ENCODE results near the gene NLE1.
"Not testable (repeated sequence)": the region's sequence is repeated elsewhere in the genome, so short reads cannot be mapped to it uniquely, and the experiment has no call there.

Gene NLE1

GRCh38 chr17:35141681-35142466 is at the start of gene NLE1:
Gene NLE1, minus strand, starts transcription at chr17:35142303. Its CDS starts 28 bp downstream, at chr17:35142275.
- no peak for FAIRE-seq

DNA sequence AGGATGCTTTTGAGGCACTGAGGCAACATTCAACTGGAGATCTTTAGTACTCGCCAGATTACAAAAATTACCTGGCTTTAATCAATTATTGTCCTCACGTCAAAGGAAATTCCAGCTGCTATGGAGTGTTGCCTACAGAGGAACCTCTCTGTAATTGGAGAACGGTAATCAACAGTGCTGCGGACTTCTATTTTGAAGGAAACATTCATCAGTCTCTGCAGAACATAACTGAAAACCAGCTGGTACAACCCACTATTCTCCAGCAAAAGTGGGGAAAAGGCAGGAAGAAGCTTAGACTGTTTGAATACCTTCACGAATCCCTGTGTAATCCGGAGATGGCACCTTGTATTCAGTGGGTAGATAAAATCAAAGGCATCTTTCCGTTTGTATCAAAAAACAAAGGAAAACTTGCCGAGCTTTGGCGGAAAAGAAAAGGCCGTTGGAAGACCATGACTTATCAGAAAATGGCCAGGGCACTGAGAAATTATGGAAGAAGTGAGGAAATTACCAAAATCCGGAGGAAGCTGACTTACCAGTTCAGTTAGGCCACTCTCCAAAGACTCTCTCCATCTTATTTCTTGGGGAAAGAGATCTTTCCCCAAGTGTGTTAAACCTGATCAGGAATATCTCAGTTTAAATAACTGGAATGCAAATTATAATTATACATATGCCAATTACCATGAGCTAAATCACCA is 49.0 kb upstream of the NLE1 start:
- no peak for FAIRE-seq

- no peak for FAIRE-seq
Measured at GRCh38 chr17:35189291-35189690, 47.2 kb upstream of the NLE1 start.

DNA sequence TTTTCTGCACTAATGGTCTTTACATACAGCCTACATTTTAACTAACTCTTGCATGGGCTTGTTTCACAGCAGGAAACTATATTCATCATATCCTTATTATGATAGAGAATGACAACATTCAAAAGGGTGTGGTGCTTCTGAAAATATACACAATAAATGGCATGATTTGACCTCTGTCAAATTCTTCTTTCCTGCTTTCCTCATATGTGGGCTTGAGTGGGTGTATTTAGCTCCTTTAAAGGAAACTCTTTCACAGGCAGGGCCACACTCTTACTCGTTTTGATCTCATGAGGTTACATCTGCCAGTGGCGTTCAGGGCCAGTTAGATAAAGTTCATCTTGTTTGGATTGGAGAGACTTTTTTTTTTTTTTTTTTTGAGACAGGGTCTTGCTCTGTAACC is 46.0 kb upstream of the NLE1 start:
- FAIRE-seq: no peak

DNA sequence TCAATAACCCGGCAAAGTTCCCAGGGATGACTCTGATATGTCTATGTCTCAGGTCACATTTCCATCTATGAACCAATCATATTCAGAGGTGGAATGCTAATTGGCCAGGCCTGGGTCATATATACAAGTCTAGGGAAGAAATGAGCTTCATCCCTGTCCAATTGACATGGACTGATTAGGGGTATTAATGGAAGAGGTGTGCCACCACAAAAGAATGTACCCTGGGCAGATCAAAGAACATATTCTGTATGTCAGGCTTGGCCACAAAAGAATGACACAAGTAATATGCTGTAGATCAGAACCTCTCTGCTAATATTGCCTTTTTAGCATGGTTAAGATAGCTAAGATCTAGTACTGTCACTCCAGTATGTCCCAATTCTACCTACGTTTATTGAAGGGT is 45.4 kb upstream of the NLE1 start:
- FAIRE-seq: no peak

GRCh38 chr17:35185849-35186248 is 43.7 kb upstream of the NLE1 start:
- no peak for FAIRE-seq

GRCh38 chr17:35184274-35184673 is 42.2 kb upstream of the NLE1 start:
- FAIRE-seq: no peak

GRCh38 chr17:35183332-35183731 is 41.2 kb upstream of the NLE1 start:
- no peak for FAIRE-seq

GRCh38 chr17:35179379-35179778 is 37.3 kb upstream of the NLE1 start:
- not testable (repeated sequence) for FAIRE-seq

DNA sequence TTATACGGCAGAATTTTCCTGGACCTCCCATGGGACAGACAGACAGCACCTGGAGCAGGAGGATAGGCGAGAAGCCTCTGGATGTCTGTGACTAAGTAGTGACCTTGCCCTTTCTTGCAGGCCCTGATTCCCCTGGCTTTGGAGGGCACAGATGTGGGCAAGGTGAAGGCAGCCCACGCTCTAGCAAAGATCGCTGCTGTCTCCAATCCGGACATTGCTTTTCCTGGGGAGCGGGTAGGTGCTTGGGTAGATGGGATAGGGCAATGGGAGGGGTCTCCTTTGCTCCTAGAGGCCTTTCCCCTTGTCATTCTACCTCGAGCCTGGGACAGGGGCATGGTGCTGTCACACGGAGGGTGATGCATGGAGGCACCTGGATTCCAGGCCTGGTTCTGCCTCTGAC is 34.8 kb upstream of the NLE1 start:
- FAIRE-seq: no peak

- FAIRE-seq: no peak
Measured at GRCh38 chr17:35175638-35176415, 33.7 kb upstream of the NLE1 start.

DNA sequence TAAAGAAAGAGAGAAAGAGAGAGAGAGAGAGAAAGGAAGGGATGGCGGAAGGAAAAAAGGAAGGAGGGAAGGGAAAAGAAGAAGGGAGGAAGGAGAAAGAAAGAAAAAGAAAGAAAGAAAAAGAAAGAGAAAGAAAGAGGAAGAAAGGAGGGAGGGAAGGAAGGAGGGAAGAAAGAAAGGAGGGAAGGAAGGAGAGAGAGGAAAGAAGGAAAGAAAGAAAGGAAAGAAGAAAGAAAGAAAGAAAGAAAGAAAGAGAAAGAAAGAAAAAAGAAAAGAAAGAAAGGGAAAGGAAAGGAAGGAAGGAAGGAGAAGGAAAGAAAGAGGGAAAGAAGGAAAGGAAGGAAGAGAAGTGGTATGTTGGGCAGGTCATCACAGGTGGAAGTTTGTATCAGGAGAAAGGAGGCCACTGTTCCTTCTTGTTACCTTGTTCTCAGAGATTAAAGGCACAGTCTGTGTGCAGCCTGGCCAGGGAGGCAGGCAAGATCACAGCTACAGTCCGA is 32.8 kb upstream of the NLE1 start:
- no peak for FAIRE-seq

GRCh38 chr17:35172321-35172720 is 30.2 kb upstream of the NLE1 start:
- FAIRE-seq: not testable (repeated sequence)

DNA sequence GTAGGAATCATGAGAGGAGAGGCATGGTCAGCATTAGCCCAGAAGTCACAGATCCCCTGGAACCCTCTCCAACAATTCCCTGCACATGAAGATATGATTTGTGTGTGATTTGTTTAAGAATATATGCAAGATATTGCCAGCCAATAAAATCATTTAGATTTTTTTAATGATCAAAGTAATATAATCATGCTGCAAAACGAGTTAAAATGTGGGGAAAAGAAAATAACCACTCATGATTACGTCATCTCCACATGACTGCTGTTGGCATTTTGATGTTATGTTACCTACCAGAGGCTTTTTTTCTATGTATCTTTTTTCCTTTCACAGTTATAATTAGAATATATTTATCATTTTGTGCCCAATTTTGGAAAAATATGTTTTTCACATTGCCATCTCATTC is 29.7 kb upstream of the NLE1 start:
- no peak for FAIRE-seq

DNA sequence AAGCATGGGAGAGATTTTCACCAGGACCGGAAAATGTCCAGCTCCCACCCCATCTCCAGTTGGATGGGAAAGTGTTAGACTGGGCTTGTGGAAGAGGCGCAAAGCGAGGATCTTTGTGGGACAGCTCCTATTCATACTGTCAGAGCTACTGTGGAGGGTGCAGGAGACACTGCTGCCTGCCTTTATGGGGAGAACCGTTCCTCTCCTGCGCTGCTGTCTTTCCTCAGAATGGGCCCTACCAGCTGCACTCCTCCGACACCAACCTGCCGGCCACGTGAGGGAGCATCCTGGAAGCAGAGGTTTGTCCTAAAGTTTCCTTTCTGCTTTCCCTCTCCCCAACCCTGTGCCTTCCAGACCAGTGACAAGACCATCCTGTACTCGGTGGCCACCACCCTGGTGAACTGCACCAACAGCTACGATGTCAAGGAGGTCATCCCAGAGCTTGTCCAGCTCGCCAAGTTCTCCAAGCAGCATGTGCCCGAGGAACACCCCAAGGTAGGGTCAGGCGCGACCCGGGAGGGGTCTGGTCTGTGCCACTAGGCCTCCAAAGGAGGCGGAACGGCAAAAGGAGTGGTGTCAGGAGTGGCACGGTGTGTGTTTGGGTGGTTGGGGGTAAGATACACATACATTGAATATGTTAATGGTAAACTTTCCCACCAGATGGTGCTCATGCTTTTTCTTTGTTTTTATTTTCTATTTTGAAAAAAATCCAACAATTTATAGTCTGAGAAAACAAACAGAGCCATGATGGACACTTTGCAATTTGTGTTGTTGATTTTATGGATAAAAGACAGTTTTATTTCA is 29.1 kb upstream of the NLE1 start:
- FAIRE-seq: no peak

DNA sequence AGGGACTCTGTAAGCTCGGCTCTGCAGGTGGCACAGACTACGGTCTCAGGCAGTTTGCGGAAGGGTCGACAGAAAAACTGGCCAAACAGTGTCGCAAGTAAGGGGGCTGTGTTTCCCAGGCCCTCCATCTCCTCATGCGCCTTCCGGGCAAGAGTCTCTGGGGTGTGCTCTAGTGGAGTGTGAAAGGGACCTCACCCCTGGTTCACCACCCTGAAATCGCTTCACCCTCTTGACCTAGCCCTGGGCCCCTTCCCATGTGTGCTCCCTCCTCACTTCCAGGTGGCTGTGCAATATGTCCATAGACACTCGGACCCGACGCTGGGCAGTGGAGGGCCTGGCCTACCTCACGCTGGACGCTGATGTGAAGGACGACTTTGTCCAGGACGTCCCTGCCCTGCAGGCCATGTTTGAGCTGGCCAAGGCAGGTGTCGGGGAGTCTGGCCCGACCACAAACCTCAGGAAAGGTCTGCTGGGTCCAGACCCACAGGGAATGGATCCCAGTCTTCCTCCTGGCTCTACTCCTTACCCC is 27.8 kb upstream of the NLE1 start:
- FAIRE-seq: no peak

GRCh38 chr17:35167666-35168065 is 25.6 kb upstream of the NLE1 start:
- FAIRE-seq: no peak

DNA sequence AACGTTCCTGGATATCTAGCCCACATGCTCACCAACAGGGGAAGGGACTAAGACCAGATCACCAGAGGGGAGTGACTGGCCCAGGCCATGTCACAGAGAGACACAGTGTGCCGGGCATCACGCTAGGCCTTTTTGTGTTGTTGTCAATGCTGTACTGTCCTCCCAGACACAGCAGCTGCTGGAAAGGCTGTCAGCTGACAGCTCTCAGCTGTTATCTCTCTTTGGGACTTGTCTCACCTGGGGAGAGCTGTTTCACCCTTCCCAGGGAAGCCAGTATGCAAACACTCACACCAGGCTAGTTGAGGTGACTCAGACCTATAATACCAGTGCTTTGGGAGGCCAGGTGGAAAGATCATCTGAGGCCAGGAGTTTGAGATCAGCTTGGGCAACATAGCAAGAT is 24.9 kb upstream of the NLE1 start:
- FAIRE-seq: no peak

DNA sequence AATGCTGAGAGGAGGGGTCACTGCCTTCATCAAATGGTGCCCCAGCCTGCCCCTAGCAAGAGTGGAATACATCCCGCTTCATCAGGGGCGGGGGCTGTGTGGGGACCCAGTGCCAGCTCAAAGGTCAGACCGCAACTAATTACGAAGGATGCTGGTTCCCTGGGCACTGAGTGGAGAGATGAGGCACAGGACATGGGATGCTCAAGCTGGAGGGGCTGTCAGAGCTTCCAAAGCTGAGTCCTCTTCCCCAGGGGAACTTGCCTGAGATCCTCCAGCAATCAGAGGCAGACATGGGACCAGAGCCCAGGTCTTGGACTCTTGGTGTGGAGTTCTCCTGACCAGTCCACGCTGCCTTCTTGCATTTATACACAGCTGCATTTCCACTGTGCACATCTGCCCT is 24.4 kb upstream of the NLE1 start:
- no peak for FAIRE-seq

DNA sequence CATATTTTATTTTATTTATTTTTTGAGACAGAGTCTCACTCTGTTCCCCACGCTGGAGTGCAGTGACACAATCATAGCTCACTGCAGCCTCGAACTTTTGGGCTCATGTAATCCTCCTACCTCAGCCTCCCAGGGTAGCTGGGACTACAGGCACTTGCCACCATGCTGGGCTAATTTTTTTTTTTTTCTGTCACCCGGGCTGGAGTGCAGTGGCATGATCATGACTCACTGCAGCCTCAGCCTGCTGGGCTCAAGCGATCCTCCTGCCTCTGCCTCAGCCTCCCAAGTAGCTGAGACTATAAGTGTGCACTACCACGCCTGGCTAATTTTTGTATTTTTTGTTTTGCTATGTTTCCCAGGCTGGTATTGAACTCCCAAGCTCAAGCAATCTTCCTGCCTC is 22.6 kb upstream of the NLE1 start:
- no peak for FAIRE-seq

DNA sequence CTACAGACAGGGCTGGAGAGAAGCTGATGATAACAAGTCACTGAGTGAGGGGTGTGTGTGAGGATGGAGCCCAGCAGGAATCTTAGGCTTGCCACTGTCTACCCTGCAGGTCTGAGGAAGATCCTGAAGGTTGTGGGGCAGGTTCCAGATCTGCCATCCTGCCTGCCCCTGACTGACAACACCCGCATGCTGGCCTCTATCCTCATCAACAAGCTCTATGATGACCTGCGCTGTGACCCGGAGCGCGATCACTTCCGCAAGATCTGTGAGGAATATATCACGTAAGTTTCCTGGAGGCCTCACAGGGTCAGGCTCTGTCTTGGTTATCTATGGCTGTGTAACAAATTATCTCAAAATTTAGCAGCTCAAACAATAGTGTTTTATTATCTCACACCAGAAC is 21.8 kb upstream of the NLE1 start:
- FAIRE-seq: no peak

DNA sequence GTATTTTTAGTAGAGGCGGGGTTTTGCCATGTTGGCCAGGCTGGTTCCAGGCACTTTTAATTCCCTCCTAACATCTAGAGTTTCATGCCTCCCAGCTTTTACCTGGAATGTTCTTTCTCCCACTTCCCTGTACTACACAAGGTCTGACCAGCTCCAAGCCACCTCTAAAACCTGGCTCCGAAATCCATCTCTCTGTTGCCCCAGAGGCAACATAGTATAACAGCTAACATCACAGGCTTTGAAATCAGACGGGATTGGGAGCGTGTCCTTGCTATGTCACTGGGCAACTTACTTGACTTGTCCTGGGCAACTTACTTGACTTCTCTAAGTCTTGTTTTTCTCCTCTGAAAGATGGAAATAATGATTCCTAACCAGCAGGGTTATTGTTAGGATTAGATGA is 20.7 kb upstream of the NLE1 start:
- FAIRE-seq: no peak
